ENCODE measurements around the gene TMEM184C. TPM values are rescaled to one million over a fixed set of nuclear protein-coding genes. Genes with fewer than 3 reads are reported as not detected.

The TMEM184C gene
- total RNA-seq, 1 experiment from 2014 or later = 24.6 TPM

GRCh38 chr4:147629783-147630730 lies 12.9 kb downstream of the TMEM184C start:
- H3K79me2 ChIP-seq (ENCODE audit: insufficient read depth, low read length) = no peaks in the 10 kb centered on the region
- H4K20me1 ChIP-seq (ENCODE audit: insufficient read depth) = no peaks in the 10 kb centered on the region
- H3K4me2 ChIP-seq (ENCODE audit: low read length) = no peak overlapping the region
- H3K9me2 ChIP-seq (ENCODE audit: insufficient read depth) = no peaks in the 10 kb centered on the region
- CTCF ChIA-PET = interaction anchor here (1.1 to 1.7 kb wide), 3 partner anchors 9 to 237 kb away, joined by 3 to 9 read pairs (median 3); no protein-coding TSS in a partner anchor
- no peaks in the 10 kb centered on the region for H3K27me3 ChIP-seq (ENCODE audit: insufficient read depth, low read length)
- no TSS peak for BruUV-seq (replicated peaks)
- no peak for ATAC-seq
- H3K9me3 ChIP-seq (ENCODE audit: control insufficient read depth in 1 of 2, insufficient read depth in 1 of 2, low read depth in 1 of 2, low read length in 2 of 2) = no peaks in the 10 kb centered on the region
- POLR2A ChIA-PET = no interaction called here
- TF ChIP-seq CTCF (IDR thresholded peaks at IDR 0.05 in 2 of 3, conservative IDR thresholded peaks at IDR 0.05 in 1 of 3; ENCODE audit: borderline replicate concordance in 1 of 3, insufficient read depth in 1 of 3, low read depth in 2 of 3, low read length in 2 of 3) (no peak), ZNF274 (IDR thresholded peaks at IDR 0.05; ENCODE audit: low read depth, low read length) (no peak), CEBPB (IDR thresholded peaks at IDR 0.05; ENCODE audit: low read depth) (no peak), REST (IDR thresholded peaks at IDR 0.05; ENCODE audit: low read depth) (no peak), EGR1 (IDR thresholded peaks at IDR 0.05; ENCODE audit: low read depth) (no peak), POLR2AphosphoS5 (IDR thresholded peaks at IDR 0.05; ENCODE audit: low read depth, low read length) (no peak), POLR2A (IDR thresholded peaks at IDR 0.05; ENCODE audit: borderline replicate concordance, extremely low read depth, insufficient read depth, insufficient read length) (no peak), ATF3 (IDR thresholded peaks at IDR 0.05) (no peak), SIN3A (IDR thresholded peaks at IDR 0.05; ENCODE audit: low read depth) (no peak), FOSL1 (IDR thresholded peaks at IDR 0.05; ENCODE audit: low read depth) (no peak), RAD21 (IDR thresholded peaks at IDR 0.05; ENCODE audit: low read depth) (no peak), ZFX (IDR thresholded peaks at IDR 0.05) (no peak), JUND (IDR thresholded peaks at IDR 0.05) (no peak), YY1 (IDR thresholded peaks at IDR 0.05; ENCODE audit: extremely low read depth, insufficient replicate concordance, low read depth, low read length) (no peak)
- H3K4me1 ChIP-seq (ENCODE audit: control insufficient read depth in 1 of 2, insufficient read depth in 2 of 2, low read length in 2 of 2) = peaks cover 0 to 3% of the 10 kb centered on the region in 2 experiments; a peak in 1 of 4 replicates
- H2AFZ ChIP-seq (ENCODE audit: low read depth, low read length, poor library complexity, severe bottlenecking) = no peak overlapping the region
- peaks cover 30 to 42% of the 10 kb centered on the region in 2 experiments; a peak in 3 of 4 replicates for H3K36me3 ChIP-seq (ENCODE audit: control insufficient read depth in 1 of 2, insufficient read depth in 2 of 2, low read length in 2 of 2)
- no peak for DNase-seq (ENCODE audit: low read depth, low spot score)
- no peak overlapping the region for H3K27ac ChIP-seq (ENCODE audit: low read depth, low read length)
- H3K9ac ChIP-seq (ENCODE audit: low read length) = no peak overlapping the region
- no peak overlapping the region for H3K4me3 ChIP-seq (replicated peaks in 1 of 2; ENCODE audit: low read depth in 1 of 2, low read length in 2 of 2)
- intact Hi-C loops (cut with micrococcal nuclease) = no loop called here
- RAD21 ChIA-PET (ENCODE audit: low non-redundant PET in 1 of 2, low total read pairs in 2 of 2, uncharacterized antibody in 2 of 2, unreplicated experiment in 2 of 2) = no interaction called here
